Tibial nerve (tissue), 4 donors: ENCODE data around the gene VCAN. TPM values are rescaled to one million over a fixed set of nuclear protein-coding genes. Genes with fewer than 3 reads are reported as not detected.

ENCODE experiments used
- DNase-seq, 2 donors: peaks; one replicate each; pipeline ENCODE4 v3.0.0-alpha.2; 2019; ENCODE audit warnings: low spot score in 2 of 2
- H3K27ac ChIP-seq, 4 donors: fragments of 200-600 bp; sonication (generic) in 3 of 4; one replicate each; pipeline ENCODE4 v1.5.1; 2017 to 2019; ENCODE audit warnings: mild to moderate bottlenecking in 1 of 4
- H3K27me3 ChIP-seq, 2 donors: fragments of 200-600 bp; sonication (generic) in 1 of 2; one replicate each; pipeline versions ENCODE4 v1.5.1 to v1.6.0; 2017 to 2019
- H3K36me3 ChIP-seq, 3 donors: fragments of 200-600 bp; sonication (generic); one replicate each; pipeline ENCODE4 v1.5.1; 2018 to 2019
- H3K4me1 ChIP-seq, 4 donors: fragments of 200-600 bp; sonication (generic) in 3 of 4; one replicate each; pipeline ENCODE4 v1.5.1; 2017 to 2019
- H3K4me3 ChIP-seq, 4 donors: fragments of 200-600 bp; sonication (generic) in 3 of 4; one replicate each; pipeline ENCODE4 v1.5.1; 2017 to 2019; ENCODE audit warnings: mild to moderate bottlenecking in 1 of 4, moderate library complexity in 1 of 4
- H3K9me3 ChIP-seq, 4 donors: fragments of 200-600 bp; sonication (generic) in 3 of 4; one replicate each; pipeline ENCODE4 v1.5.1; 2017 to 2019
- CTCF ChIP-seq, 5 experiments: fragments of 200-600 bp in 3 of 5; fragments of 450-650 bp in 2 of 5; sonication (generic) in 3 of 5; IDR thresholded peaks; one replicate each; pipeline ENCODE4 v1.5.1; 2016 to 2019; ENCODE audit warnings: antibody characterized with exemption in 5 of 5, mild to moderate bottlenecking in 3 of 5, moderate library complexity in 2 of 5
- EP300 ChIP-seq, 2 donors: sonication (generic); formaldehyde crosslinking; IDR thresholded peaks; one replicate each; pipeline ENCODE4 v1.6.1; 2017; ENCODE audit warnings: antibody characterized with exemption in 2 of 2, mild to moderate bottlenecking in 1 of 2
- POLR2A ChIP-seq, 2 donors: fragments of 450-650 bp; IDR thresholded peaks; one replicate each; pipeline ENCODE4 v1.6.1; 2017; ENCODE audit warnings: antibody characterized with exemption in 2 of 2, mild to moderate bottlenecking in 2 of 2, moderate library complexity in 2 of 2
- whole genome bisulfite sequencing, 2 donors: methylation state at CpG; one replicate each; pipeline ENCODE4 v1.1.5; 2018; 5-methylcytosine and 5-hydroxymethylcytosine counted together
- total RNA-seq, 4 donors: library from RNA; depleted of rRNA; stranded (reverse); fragments of >200 nt; gene quantifications; one replicate each; pipeline ENCODE4 v1.1.0, GENCODE V29; 2016

The VCAN gene
- total RNA-seq, 4 donors from 2014 or later = 45.7 to 145 (median 65.4) TPM

GRCh38 chr5:83472508-83473345 is 1.2 kb downstream of the VCAN start:
- Histone ChIP-seq H3K27me3 (peaks cover 0 to 6% of the 10 kb centered on the region in 2 donors), H3K27ac (peak overlapping the region; percentile 41 to 91 (median 50)), H3K4me3 (peak overlapping the region; percentile 40 to 62 (median 42)), H3K9me3 (no peaks in the 10 kb centered on the region), H3K36me3 (no peaks in the 10 kb centered on the region), H3K4me1 (peaks cover 0 to 52% (median 13%) of the 10 kb centered on the region in 4 donors)
- WGBS, 2 donors = 0 to 1% methylated on average over 34 to 53 of the region's 54 CpGs
- no peak for TF ChIP-seq CTCF (IDR thresholded peaks at IDR 0.05)
- no peak for TF ChIP-seq POLR2A (IDR thresholded peaks at IDR 0.05)
- TF ChIP-seq EP300 (IDR thresholded peaks at IDR 0.05) = no peak
- DNase-seq = peak; percentile 29 to 42

GRCh38 chr5:83473346-83474160 is 2.0 kb downstream of the VCAN start:
- peaks cover 0 to 6% of the 10 kb centered on the region in 2 donors for H3K27me3 ChIP-seq
- peak overlapping the region; percentile 40 to 62 (median 42) for H3K4me3 ChIP-seq
- TF ChIP-seq POLR2A (IDR thresholded peaks at IDR 0.05) (peak; percentile 44 to 61), EP300 (IDR thresholded peaks at IDR 0.05) (peak in 1 of 2 donors; percentile 90), CTCF (IDR thresholded peaks at IDR 0.05) (peak; percentile 63 to 93 (median 88))
- H3K36me3 ChIP-seq = no peaks in the 10 kb centered on the region
- peaks cover 0 to 52% (median 13%) of the 10 kb centered on the region in 4 donors for H3K4me1 ChIP-seq
- no peaks in the 10 kb centered on the region for H3K9me3 ChIP-seq
- H3K27ac ChIP-seq = peak overlapping the region; percentile 68 to 91 (median 82)
- peak; percentile 91 to 95 for DNase-seq
- WGBS, 2 donors = 1% methylated on average over 36 to 42 of the region's 42 CpGs

GRCh38 chr5:83474161-83474796 is 2.7 kb downstream of the VCAN start:
- 0 to 1% methylated on average over 38 to 46 of the region's 46 CpGs for WGBS, 2 donors
- Histone ChIP-seq H3K4me3 (peak overlapping the region; percentile 40 to 62 (median 42)), H3K27me3 (peaks cover 0 to 6% of the 10 kb centered on the region in 2 donors), H3K36me3 (no peaks in the 10 kb centered on the region), H3K4me1 (peaks cover 0 to 52% (median 13%) of the 10 kb centered on the region in 4 donors), H3K27ac (peak overlapping the region; percentile 68 to 91 (median 82)), H3K9me3 (no peaks in the 10 kb centered on the region)
- peak in 1 of 2 donors; percentile 37 for TF ChIP-seq POLR2A (IDR thresholded peaks at IDR 0.05)
- no peak for TF ChIP-seq CTCF (IDR thresholded peaks at IDR 0.05)
- TF ChIP-seq EP300 (IDR thresholded peaks at IDR 0.05) = peak in 1 of 2 donors; percentile 67
- peak; percentile 68 to 73 for DNase-seq

- Histone ChIP-seq H3K9me3 (no peaks in the 10 kb centered on the region), H3K27me3 (peaks cover 0 to 6% of the 10 kb centered on the region in 2 donors), H3K4me1 (peaks cover 0 to 52% (median 13%) of the 10 kb centered on the region in 4 donors), H3K36me3 (no peaks in the 10 kb centered on the region), H3K27ac (peak overlapping the region in 3 of 4 donors; percentile 75 to 91 (median 88)), H3K4me3 (peak overlapping the region; percentile 40 to 62 (median 42))
- TF ChIP-seq CTCF (IDR thresholded peaks at IDR 0.05) = no peak
- TF ChIP-seq POLR2A (IDR thresholded peaks at IDR 0.05) = no peak
- no peak for TF ChIP-seq EP300 (IDR thresholded peaks at IDR 0.05)
- 23 to 27% methylated on average over 8 of the region's 8 CpGs for WGBS, 2 donors
- no peak for DNase-seq
Observed at GRCh38 chr5:83474991-83475390, 3.4 kb downstream of the VCAN start.
